Measurements from ENCODE around the gene OR8B12.

Gene OR8B12

GRCh38 chr11:124556828-124557227, 13.4 kb upstream of the OR8B12 start:
- Histone ChIP-seq H3K79me2 (ENCODE audit: insufficient read depth, low read length) (no peaks in the 10 kb centered on the region), H3K27me3 (ENCODE audit: low read length) (no peaks in the 10 kb centered on the region), H3K9me2 (replicated peaks; ENCODE audit: insufficient read depth, low read length) (no peaks in the 10 kb centered on the region), H3F3A (ENCODE audit: insufficient read depth) (no peaks in the 10 kb centered on the region), H3K36me3 (ENCODE audit: low read length) (no peaks in the 10 kb centered on the region), H3K9ac (ENCODE audit: low read length) (no peak overlapping the region), H3K9me3 (ENCODE audit: insufficient read depth, low read length) (0 out of 2 replicates have a peak, but pooled peaks cover 3% of the 10 kb centered on the region), H2AFZ (ENCODE audit: low read depth, low read length, severe bottlenecking) (no peak overlapping the region), H3K4me2 (ENCODE audit: low read depth, low read length, poor library complexity, severe bottlenecking) (no peak overlapping the region), H3K27ac (ENCODE audit: low read depth, low read length) (no peak overlapping the region), H3K4me3 (ENCODE audit: insufficient read depth, low read length, poor library complexity, severe bottlenecking) (no peak overlapping the region), H4K20me1 (ENCODE audit: low read depth, low read length) (no peaks in the 10 kb centered on the region)
- TF ChIP-seq CTCF (IDR thresholded peaks at IDR 0.05; ENCODE audit: insufficient read depth, low read length, poor library complexity, severe bottlenecking) (no peak), EZH2phosphoT487 (conservative IDR thresholded peaks at IDR 0.05; ENCODE audit: low read length) (no peak)

- Histone ChIP-seq H3K4me3 (ENCODE audit: insufficient read depth, low read length, poor library complexity, severe bottlenecking) (no peak overlapping the region), H3K9me2 (replicated peaks; ENCODE audit: insufficient read depth, low read length) (no peaks in the 10 kb centered on the region), H3K27me3 (ENCODE audit: low read length) (no peaks in the 10 kb centered on the region), H3K79me2 (ENCODE audit: insufficient read depth, low read length) (no peaks in the 10 kb centered on the region), H3K9me3 (ENCODE audit: insufficient read depth, low read length) (0 out of 2 replicates have a peak, but pooled peaks cover 3% of the 10 kb centered on the region), H3K36me3 (ENCODE audit: low read length) (no peaks in the 10 kb centered on the region), H3K4me2 (ENCODE audit: low read depth, low read length, poor library complexity, severe bottlenecking) (no peak overlapping the region), H3K9ac (ENCODE audit: low read length) (no peak overlapping the region), H4K20me1 (ENCODE audit: low read depth, low read length) (no peaks in the 10 kb centered on the region), H3K27ac (ENCODE audit: low read depth, low read length) (no peak overlapping the region), H3F3A (ENCODE audit: insufficient read depth) (no peaks in the 10 kb centered on the region), H2AFZ (ENCODE audit: low read depth, low read length, severe bottlenecking) (no peak overlapping the region)
- TF ChIP-seq CTCF (IDR thresholded peaks at IDR 0.05; ENCODE audit: insufficient read depth, low read length, poor library complexity, severe bottlenecking) (no peak), EZH2phosphoT487 (conservative IDR thresholded peaks at IDR 0.05; ENCODE audit: low read length) (no peak)
Observed at GRCh38 chr11:124551987-124552386, 8.5 kb upstream of the OR8B12 start.

- Histone ChIP-seq H3K4me2 (ENCODE audit: low read depth, low read length, poor library complexity, severe bottlenecking) (no peak overlapping the region), H2AFZ (ENCODE audit: low read depth, low read length, severe bottlenecking) (no peak overlapping the region), H3F3A (ENCODE audit: insufficient read depth) (no peaks in the 10 kb centered on the region), H3K9me2 (replicated peaks; ENCODE audit: insufficient read depth, low read length) (no peaks in the 10 kb centered on the region), H3K9me3 (ENCODE audit: insufficient read depth, low read length) (0 out of 2 replicates have a peak, but pooled peaks cover 2% of the 10 kb centered on the region), H3K36me3 (ENCODE audit: low read length) (no peaks in the 10 kb centered on the region), H3K27ac (ENCODE audit: low read depth, low read length) (no peak overlapping the region), H3K9ac (ENCODE audit: low read length) (no peak overlapping the region), H3K4me3 (ENCODE audit: insufficient read depth, low read length, poor library complexity, severe bottlenecking) (no peak overlapping the region), H3K27me3 (ENCODE audit: low read length) (no peaks in the 10 kb centered on the region), H3K79me2 (ENCODE audit: insufficient read depth, low read length) (no peaks in the 10 kb centered on the region), H4K20me1 (ENCODE audit: low read depth, low read length) (no peaks in the 10 kb centered on the region)
- no peak for TF ChIP-seq EZH2phosphoT487 (conservative IDR thresholded peaks at IDR 0.05; ENCODE audit: low read length)
- no peak for TF ChIP-seq CTCF (IDR thresholded peaks at IDR 0.05; ENCODE audit: insufficient read depth, low read length, poor library complexity, severe bottlenecking)
Observed at GRCh38 chr11:124551189-124551588, 7.7 kb upstream of the OR8B12 start.

All from SU-DHL-6 (cell line).